PC-3 (cell line): ENCODE measurements around the gene PRXL2B. TPM values are rescaled to one million over a fixed set of nuclear protein-coding genes. Genes with fewer than 3 reads are reported as not detected.

Source experiments
- ATAC-seq: fragments of 200-7000 bp; cut with Tn5 transposase; 2 replicates; pipeline ENCODE4 v1.9.1; 2020; ENCODE audit warnings: mild to moderate bottlenecking, moderate library complexity
- BruUV-seq: library from RNA; stranded (reverse); fragments of 400-500 nt; replicated peaks from 2 replicates; lab custom pipeline; 2021; lab: Mats Ljungman, UMichigan
- CTCF ChIA-PET: fragments of 300-600 bp; sonication (Branson Sonifier 250); formaldehyde crosslinking; loops from one replicate; lab custom pipeline; 2022; ENCODE audit warnings: antibody characterized with exemption; lab: Charles Lee
- POLR2A ChIA-PET: fragments of 300-600 bp; sonication (Branson Sonifier 250); formaldehyde crosslinking; loops from one replicate; lab custom pipeline; 2022; ENCODE audit warnings: antibody characterized with exemption; ENCODE audit not compliant: unreplicated experiment; lab: Charles Lee
- DNase-seq: peaks from one replicate; pipeline ENCODE4 v3.0.0-alpha.2; 2015
- H2AFZ ChIP-seq: fragments of 300-600 bp; sonication (generic); 2 replicates; pipeline ENCODE4 v1.6.0; 2016; ENCODE audit warnings: antibody characterized with exemption, low read length
- H3F3A ChIP-seq: fragments of 300-600 bp; sonication (generic); one replicate; pipeline ENCODE4 v1.6.0; 2017; ENCODE audit warnings: antibody characterized with exemption, low read length, control low read depth, mild to moderate bottlenecking; ENCODE audit not compliant: unreplicated experiment
- H3K27ac ChIP-seq: fragments of 300-600 bp; sonication (generic); 2 replicates; pipeline ENCODE4 v1.5.1; 2016; ENCODE audit warnings: mild to moderate bottlenecking, low read length
- H3K27me3 ChIP-seq: fragments of 300-600 bp; sonication (generic); 2 replicates; pipeline ENCODE4 v1.6.1; 2016; ENCODE audit warnings: low read length, mixed read lengths
- H3K36me3 ChIP-seq: fragments of 300-600 bp; sonication (generic); 2 replicates; pipeline ENCODE4 v1.6.1; 2016; ENCODE audit warnings: low read depth, mixed run types, low read length, mixed read lengths
- H3K4me1 ChIP-seq: fragments of 300-600 bp; sonication (generic); 2 replicates; pipeline ENCODE4 v1.5.1; 2016; ENCODE audit warnings: low read length; ENCODE audit not compliant: insufficient read depth
- H3K4me2 ChIP-seq: fragments of 300-600 bp; sonication (generic); 2 replicates; pipeline ENCODE4 v1.6.0; 2016; ENCODE audit warnings: low read length
- H3K4me3 ChIP-seq: fragments of 300-600 bp; sonication (generic); 2 replicates; pipeline ENCODE4 v1.5.1; 2016; ENCODE audit warnings: mild to moderate bottlenecking, low read length, mixed read lengths
- H3K79me2 ChIP-seq: fragments of 300-600 bp; sonication (generic); 2 replicates; pipeline ENCODE4 v1.6.1; 2017; ENCODE audit warnings: low read length, mixed read lengths
- H3K9ac ChIP-seq: fragments of 300-600 bp; sonication (generic); 2 replicates; pipeline ENCODE4 v1.6.0; 2016; ENCODE audit warnings: mild to moderate bottlenecking, low read length
- H3K9me2 ChIP-seq: fragments of 300-600 bp; sonication (generic); replicated peaks from 2 replicates; pipeline ENCODE4 v1.6.1; 2016; ENCODE audit warnings: mixed run types, low read length, mixed read lengths
- H3K9me3 ChIP-seq: fragments of 300-600 bp; sonication (generic); 2 replicates; pipeline ENCODE4 v1.6.1; 2016; ENCODE audit warnings: low read length, mixed read lengths
- H4K20me1 ChIP-seq: fragments of 300-600 bp; sonication (generic); 2 replicates; pipeline ENCODE4 v1.6.1; 2016; ENCODE audit warnings: low read length, mixed read lengths
- EZH2 ChIP-seq: fragments of 300-600 bp; sonication (generic); IDR thresholded peaks from one replicate; pipeline ENCODE4 v1.6.1; 2017; ENCODE audit warnings: antibody characterized with exemption, mild to moderate bottlenecking, low read length; ENCODE audit not compliant: unreplicated experiment
- EZH2phosphoT487 ChIP-seq: fragments of 300-600 bp; sonication (generic); IDR thresholded peaks from 2 replicates; pipeline ENCODE4 v1.6.1; 2018; ENCODE audit warnings: mild to moderate bottlenecking, antibody characterized with exemption, low read length, borderline replicate concordance
- intact Hi-C: fragments of 100-400 bp; cut with micrococcal nuclease; formaldehyde crosslinking; loops from 2 replicates; pipeline ENCODE4 v1.9.0; 2023
- total RNA-seq: library from RNA; depleted of rRNA; stranded (reverse); fragments of >200 nt; gene quantifications from 2 replicates; pipeline ENCODE4 v1.2.3, GENCODE V29; 2014
- TF ChIP-seq, protein P1 (sequence below): fragments of 300-600 bp; sonication (generic); conservative IDR thresholded peaks from 2 replicates; pipeline ENCODE4 v1.5.1; 2017; ENCODE audit warnings: antibody characterized with exemption, low read depth, mild to moderate bottlenecking, low read length

PRXL2B gene
- total RNA-seq, 1 experiment from 2014 or later = 75.0 TPM

DNA sequence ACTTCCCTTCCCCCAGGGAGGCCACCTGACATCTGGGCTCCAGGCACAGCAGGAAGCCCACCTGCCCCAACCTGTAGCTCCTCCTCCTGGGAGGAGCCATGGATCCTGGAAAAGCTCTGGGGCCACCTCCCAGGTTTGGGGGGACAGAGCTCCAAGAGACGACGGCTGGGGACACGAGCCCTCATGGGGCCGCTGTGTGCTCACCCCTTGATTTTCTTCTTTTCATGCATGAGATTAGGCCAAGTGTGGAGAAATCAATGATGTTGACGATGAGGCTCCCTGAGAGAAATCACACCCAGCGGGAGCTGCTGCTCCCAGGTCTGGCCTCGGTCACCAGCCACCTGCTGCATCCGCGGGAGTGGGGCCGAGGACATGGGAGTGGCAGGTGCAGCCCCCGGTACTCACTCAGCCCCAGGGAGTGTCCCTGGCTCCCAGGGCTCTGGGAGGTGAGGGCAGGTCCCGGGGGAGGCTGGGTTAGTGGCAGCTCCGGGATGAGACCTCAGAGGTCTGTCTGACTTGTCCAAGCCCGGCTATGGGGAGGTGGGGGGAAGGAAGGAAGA is 21.7 kb upstream of the PRXL2B start:
- no TSS peak for BruUV-seq
- peak; percentile 14; the same call in 1 of the 2 replicates for ATAC-seq
- intact Hi-C loops = no loop called here
- POLR2A ChIA-PET = no interaction called here
- Histone ChIP-seq H3K27me3 (0 out of 2 replicates have a peak, but pooled peaks cover 9% of the 10 kb centered on the region), H4K20me1 (no peaks in the 10 kb centered on the region), H3F3A (no peaks in the 10 kb centered on the region), H3K36me3 (no peaks in the 10 kb centered on the region), H2AFZ (no peak overlapping the region), H3K9me3 (no peaks in the 10 kb centered on the region), H3K9me2 (no peaks in the 10 kb centered on the region), H3K4me1 (no peaks in the 10 kb centered on the region), H3K4me3 (no peak overlapping the region), H3K9ac (no peak overlapping the region), H3K4me2 (no peak overlapping the region), H3K79me2 (no peaks in the 10 kb centered on the region), H3K27ac (no peak overlapping the region)
- CTCF ChIA-PET = no interaction called here
- no peak for DNase-seq
- TF ChIP-seq EZH2phosphoT487 = no peak
- TF ChIP-seq EZH2 = no peak
- TF ChIP-seq, protein P1, sequence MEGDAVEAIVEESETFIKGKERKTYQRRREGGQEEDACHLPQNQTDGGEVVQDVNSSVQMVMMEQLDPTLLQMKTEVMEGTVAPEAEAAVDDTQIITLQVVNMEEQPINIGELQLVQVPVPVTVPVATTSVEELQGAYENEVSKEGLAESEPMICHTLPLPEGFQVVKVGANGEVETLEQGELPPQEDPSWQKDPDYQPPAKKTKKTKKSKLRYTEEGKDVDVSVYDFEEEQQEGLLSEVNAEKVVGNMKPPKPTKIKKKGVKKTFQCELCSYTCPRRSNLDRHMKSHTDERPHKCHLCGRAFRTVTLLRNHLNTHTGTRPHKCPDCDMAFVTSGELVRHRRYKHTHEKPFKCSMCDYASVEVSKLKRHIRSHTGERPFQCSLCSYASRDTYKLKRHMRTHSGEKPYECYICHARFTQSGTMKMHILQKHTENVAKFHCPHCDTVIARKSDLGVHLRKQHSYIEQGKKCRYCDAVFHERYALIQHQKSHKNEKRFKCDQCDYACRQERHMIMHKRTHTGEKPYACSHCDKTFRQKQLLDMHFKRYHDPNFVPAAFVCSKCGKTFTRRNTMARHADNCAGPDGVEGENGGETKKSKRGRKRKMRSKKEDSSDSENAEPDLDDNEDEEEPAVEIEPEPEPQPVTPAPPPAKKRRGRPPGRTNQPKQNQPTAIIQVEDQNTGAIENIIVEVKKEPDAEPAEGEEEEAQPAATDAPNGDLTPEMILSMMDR = no peak

DNA sequence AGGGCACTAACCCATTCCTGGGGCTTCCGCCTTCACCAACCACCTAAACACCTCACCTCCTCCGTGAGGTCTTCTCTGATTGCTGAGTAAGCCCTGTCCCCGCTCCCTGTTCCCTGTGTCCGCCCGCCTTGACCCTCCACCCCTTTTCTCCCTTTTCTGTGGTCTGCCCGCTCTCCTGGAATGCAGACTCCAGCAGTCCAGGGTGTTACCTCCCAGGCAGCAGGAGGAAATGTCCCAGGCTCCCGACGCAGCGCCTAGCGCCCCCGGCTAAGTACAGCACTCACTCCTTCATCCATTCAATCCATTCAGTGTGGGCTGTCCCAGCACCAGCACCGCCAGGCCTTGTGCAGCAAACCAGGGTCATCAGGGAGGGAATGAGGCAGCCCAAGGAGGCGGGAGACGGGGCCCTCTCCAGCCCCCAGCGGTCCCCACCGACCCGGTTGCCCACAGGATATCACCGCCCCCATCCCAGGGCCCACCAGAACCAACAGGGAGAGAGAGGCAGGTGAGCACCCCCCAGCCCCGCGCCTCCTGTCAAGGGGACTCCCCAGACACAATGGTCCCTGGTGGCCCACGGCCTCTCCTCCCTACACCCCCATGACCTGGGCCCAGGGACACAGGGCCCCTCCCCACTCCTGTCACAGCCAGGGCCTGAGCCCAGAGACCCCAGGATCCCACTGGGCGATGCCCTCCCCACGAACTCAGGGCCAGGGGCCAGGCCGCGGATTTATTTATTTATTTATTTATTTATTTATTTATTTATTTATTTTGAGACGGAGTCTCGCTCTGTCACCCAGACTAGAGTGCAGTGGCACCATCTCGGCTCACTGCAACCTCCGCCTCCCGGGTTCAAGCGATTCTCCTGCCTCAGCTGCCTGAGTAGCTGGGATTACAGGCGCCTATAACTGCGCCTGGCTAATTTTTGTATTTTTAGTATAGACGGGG is 20.2 kb upstream of the PRXL2B start:
- Histone ChIP-seq H3K27me3 (0 out of 2 replicates have a peak, but pooled peaks cover 9% of the 10 kb centered on the region), H3F3A (no peaks in the 10 kb centered on the region), H3K4me2 (no peak overlapping the region), H2AFZ (no peak overlapping the region), H3K9me2 (no peaks in the 10 kb centered on the region), H3K9me3 (no peaks in the 10 kb centered on the region), H3K36me3 (no peaks in the 10 kb centered on the region), H3K27ac (no peak overlapping the region), H3K79me2 (no peaks in the 10 kb centered on the region), H3K9ac (no peak overlapping the region), H3K4me1 (no peaks in the 10 kb centered on the region), H4K20me1 (no peaks in the 10 kb centered on the region), H3K4me3 (no peak overlapping the region)
- POLR2A ChIA-PET = no interaction called here
- CTCF ChIA-PET = no interaction called here
- DNase-seq (no peak), ATAC-seq (peak; percentile 32)
- intact Hi-C loops = no loop called here
- TF ChIP-seq, protein P1 = no peak
- no peak for TF ChIP-seq EZH2phosphoT487
- no peak for TF ChIP-seq EZH2
- BruUV-seq = no TSS peak
